8988T (cell line): Measurements from ENCODE around the gene KDM2A.

Source experiments
- DNase-seq: peaks from one replicate; pipeline ENCODE4 v3.0.0; 2011

The KDM2A gene

DNA sequence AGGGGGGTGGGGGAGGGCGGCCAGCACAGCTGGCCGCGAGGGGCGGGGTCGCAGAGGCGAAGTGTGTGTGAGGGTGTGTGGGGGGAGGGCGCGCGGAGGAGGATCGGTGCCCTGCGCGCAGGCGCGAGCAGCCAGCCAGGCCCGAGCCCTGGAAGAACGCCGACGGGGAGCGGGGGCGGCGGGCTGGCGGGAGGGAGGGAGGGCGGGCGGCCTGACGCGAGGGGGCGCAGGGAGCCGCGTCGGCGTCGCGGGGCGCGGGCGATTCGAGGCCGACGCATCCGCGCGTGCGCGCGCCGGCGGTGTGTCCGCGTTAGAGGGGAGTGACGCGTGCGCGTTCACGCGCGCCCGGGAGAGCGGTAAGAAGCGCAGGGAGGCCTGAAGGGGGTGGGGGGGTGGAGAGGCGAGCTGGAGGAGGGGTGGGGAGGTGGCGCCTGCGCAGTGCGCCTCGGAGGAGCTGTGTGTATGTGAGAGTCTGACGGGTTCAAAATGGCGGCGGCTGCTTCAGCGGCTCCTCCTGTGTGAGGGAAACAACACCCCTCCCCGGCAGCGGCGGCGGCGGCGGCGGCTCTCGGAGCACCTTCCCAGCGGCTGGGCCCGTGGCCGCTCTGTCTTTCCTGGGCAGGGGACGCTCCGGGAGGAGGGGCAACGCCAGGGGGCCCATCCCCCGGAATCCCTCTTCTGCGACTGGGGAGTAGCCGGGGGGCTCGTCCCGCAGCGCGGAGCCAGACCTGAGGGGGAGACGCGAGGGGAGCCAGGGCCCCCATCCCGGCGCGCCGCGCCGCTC is at the start of gene KDM2A:
Gene KDM2A, plus strand, starts transcription at position 463 of the 784 bp plus-strand sequence. CDS start 2,054 bp downstream, outside the sequence.
- DNase-seq = peak; percentile 100

DNA sequence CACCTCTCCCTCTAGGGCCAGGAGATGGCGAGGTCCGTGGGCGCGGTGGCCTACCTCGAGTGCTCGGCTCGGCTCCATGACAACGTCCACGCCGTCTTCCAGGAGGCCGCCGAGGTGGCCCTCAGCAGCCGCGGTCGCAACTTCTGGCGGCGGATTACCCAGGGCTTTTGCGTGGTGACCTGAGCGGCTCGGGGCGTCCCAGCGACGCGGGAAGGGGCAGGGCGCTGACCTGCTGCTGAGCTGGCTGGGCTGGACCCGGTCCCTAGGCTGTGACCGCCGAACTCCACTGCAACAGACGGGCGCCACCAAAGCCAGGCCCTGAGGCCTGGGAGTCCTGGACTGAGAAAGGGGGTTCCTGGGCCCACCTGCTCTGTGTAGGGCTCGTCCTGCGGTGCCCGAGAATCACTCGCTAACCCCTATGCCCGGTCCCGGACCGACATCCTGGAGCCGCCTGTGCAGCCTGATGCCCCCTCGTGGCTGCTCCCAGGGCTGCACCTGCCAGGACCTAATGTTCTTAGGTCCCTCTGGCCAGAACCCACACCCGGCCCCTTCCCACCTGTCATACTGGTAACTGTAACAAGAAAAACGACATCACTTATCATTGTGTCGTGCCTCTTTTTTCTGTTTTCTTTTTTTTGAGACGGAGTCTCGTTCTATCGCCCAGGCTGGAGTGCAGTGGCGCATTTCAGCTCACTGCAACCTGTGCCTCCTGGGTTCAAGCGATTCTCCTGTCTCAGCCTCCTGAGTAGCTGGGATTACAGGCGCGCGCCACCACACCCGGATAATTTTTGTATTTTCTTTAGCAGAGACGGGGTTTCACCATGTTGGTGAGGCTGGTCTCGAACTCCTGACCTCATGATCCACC is 47.4 kb upstream of the KDM2A start:
- peak; percentile 99 for DNase-seq

DNA sequence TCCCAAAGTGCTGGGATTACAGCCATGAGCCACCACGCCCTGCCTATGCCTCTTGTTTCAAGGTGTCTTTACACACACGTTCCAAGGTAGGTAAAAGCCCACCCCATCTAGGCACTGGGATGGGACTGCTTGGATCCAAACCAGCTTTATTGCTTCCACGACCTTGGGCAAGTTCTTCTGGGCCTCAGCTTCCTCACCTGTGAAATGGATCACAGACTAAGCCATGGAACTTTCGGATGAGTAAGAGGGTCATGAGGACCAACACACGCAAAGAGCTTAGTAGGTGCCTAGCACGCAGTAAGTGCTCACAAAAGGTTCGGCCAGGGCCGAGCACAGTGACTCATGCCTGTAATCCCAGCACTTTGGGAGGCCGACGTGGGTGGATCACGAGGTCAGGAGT is 46.8 kb upstream of the KDM2A start:
- DNase-seq = no peak

DNA sequence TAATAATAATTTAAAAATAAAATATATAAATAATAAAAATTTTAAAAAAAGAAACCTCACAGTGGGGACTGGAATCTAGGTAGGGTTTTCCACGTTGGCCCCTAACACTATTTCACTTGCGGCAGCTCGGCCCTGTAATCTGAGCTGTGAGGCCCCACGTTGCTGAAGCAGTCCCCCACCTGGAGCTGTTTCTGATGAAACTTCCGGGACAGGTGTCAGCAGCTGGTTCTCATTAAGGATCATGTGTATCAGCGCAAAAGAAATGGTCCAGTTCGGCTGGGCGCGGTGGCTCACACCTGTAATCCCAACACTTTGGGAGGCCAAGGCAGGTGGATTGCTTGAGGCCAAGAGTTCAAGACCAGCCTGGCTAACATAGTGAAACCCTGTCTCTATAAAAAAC is 45.2 kb upstream of the KDM2A start:
- no peak for DNase-seq

DNA sequence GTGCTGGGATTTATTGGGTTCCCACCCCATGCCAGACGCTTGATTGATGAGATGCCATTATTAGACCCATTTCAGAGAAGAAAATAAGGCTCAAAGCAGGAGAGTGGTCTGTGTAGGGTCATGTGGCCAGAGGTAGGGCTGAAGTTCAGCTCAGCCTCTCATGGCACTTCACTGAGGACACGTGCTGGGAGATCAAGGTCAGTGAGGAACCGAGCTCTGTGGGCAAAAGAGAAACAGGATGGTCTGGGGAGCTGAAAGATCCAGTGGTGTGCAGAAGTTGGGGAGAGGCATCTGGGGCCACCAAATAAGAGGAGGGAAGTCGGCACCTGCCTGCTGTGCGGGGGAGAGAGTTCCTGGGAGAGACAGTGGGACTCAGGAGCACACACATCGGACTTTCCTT is 42.9 kb upstream of the KDM2A start:
- DNase-seq = no peak

DNA sequence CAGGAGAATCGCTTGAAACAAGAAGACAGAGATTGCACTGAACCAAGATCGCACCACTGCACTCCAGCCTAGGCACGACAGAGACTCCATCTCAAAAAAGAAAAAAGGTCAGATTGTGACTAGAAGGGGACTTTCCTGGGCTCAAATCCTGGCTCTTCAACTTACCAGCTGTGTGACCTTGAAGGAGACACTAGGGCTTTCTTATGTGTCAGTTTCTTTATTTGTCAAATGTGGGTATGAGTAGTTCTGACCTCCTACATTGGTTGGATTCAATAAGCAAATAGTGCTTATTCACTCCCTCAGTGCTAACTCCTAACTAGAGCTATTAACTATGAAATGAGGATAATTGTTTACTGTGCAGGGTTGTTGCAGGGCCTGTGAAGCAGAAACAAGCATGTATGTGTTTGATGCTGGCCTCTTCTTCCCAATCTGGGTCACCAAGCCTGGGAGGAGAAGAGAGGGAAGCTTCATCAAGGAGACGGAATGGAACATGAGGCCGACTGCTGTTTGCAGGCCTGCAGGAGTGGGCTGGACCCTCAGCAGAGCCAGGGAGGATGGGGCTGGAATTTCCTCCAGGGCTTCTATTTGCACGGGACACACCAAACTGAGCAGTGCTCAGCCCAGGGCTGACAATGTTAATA is 39.9 kb upstream of the KDM2A start:
- DNase-seq = no peak

DNA sequence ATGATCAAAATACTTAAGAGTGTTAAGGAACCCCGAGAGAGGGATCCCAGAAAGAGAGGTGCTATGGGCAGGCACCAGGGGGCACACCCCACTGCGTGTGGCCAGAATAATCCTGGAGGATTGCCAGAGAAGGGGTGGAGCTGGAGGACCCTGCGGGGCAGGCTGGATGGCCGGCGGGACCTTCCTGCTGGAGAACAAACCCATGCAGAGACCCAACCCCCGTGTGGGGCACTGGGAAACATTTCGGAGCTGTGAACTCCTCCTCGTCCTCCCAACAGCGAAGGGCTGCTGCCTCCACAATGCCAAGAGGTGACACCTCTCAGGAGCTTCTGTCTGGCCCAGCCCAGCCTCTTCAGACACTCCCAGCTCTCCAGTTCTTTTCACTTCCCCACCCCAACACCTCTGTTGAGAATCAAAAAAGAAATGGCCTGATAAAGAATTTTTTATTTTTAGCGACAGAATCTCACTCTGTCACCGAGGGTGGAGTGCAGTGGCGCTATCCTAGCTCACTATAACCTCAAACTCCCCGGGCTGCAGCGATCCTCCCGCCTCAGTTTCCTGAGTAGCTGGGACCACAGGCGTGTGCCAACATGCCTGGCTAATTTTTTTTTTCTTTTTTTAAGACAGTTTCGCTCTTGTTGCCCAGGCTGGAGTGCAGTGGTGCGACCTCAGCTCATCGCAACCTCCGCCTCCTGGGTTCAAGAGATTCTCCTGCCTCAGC is 36.8 kb upstream of the KDM2A start:
- DNase-seq = peak; percentile 20

DNA sequence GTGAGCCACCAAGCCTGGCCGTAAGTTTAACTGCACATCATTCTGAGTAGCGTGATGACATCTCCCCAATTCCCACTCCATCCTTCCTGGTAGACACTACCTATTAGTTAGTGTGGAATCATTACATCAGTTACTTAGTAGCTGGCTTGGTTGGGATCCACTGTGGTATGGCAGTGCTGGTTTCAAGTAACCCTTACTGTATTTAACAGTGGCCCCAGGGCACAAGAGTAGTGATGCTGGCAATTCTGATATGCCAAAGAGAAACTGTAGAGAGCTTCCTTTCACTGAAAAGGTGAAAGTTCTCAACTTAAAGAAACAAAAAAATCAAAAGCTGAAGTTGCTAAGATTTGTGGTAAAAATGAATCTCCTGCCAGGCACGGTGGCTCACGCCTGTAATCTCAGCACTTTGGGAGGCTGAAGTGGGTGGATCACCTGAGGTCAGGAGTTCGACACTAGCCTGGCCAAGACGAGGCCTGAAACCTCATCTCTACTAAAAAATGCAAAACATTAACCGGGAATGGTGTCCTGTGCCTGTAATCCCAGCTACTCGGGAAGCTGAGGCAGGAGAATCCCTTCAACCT is 35.2 kb upstream of the KDM2A start:
- no peak for DNase-seq

DNA sequence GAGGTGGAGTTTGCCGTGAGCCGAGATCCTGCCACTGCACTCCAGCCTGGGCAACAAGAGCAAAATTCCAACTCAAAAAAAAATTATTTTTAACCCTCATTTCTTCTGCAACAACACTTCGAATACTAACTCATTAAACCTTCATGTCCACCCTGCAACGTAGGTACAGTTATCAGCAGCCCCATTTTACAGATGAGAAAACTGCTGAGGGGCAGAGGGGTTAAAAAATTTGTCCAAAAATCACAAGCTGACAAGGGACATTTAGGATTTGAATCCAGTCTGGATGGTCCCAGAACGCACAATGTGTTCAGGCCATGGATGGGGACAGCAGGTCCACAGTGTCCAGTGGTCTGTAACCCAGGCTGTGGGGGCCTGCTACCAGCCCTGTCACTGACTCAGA is 33.4 kb upstream of the KDM2A start:
- DNase-seq = no peak

DNA sequence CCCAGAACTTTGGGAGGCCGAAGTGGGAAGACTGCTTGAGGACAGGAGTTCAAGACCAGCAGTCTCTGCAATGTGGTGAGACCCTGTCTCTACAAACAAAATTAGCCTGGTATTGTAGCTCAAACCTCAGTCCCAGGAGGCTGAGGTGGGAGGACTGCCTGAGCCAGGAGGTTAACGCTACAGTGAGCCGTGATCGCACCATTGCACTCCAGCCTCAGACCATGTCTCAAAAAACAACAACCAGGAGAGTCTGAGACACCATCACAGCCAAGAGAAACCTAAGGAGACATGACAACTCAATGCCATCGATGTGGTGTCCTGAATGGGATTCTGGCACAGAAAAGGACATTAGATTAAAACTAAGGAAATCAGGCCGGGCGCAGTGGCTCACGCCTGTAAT is 28.3 kb upstream of the KDM2A start:
- no peak for DNase-seq

DNA sequence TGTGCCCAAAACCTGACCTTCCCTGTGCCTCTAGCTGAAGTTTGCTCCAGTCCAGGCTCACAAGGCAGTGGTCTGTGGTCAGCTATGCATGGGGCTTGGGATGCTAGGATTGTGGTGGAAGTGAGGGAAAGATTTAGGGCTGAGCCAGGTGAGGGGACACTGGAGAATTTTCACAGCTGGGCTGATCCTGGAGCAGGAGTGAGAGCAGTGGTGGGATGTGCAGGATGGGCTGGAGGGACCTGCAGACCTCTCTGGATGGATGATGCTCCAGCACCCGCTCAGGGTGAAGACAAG is 23.9 kb upstream of the KDM2A start:
- DNase-seq = no peak

DNA sequence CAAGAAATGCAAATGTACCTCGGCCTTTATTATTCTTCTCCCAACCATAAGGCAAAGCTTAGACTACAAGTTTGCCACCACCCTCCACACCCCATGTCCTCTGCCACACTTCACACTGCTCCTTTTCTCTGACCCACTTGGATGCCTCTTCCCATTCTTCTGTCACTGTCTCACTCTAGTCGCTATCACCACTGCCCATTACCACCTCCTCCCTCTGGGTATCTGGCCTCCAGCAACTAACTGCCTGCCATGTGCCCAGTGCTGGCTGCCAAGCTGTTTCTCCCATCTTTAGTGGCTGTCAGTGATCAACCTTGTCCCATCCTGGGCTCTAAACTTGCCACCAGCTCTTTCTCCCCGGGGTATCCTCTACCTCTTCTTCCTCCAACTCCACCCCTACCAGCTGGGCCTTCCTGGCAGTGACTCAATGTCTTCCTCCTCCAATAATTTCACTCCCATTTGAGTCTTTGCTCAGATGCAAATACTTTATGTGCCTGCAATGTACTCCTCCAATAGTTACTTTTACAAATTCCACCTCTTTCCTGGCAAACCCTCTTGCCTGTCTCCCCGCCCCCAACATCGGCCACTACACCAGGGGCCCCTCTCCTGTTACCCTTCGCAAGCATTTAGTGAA is 20.1 kb upstream of the KDM2A start:
- no peak for DNase-seq

DNA sequence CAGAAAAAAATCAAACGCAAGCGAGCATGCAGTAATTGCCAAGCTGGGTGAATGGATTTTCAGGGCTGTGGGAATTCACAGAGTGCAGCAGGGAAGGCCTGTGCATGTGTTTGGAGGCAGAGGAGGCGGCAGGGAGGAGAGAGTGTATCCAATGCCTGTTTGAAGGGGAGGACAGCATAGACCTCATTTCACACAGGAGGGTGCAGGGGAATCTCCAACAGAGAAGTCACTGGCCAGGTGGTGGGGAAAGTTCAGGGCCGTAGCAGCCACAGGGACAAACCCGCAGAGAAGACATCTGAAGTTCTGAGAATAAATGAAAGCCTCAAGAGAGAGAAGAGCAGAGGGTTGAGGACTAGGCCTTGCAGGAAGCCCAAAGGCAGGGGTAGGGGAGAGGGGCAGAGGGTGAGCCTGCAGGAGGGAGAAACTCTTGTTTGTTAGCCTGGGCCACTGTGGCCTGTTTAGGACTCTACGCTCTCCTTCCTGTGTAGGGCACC is 19.2 kb upstream of the KDM2A start:
- DNase-seq = no peak

DNA sequence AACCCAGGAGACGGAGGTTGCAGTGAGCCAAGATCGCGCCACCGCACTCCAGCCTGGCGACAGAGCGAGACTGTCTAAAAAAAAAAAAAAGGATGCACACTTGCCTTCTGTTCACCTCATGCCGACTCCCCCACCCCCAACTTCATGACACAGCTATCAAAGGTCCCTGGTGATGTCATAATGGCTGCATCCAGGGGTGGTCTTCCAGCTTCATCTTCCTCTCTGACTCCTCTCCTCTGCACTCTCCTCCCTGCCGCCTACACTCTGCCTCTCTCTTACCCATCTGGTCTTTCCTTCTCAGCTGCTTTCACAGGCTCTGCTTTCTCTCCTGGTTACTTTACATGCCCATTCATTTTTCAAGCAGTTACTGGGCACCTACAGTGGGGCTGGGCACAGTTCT is 16.4 kb upstream of the KDM2A start:
- DNase-seq = no peak

DNA sequence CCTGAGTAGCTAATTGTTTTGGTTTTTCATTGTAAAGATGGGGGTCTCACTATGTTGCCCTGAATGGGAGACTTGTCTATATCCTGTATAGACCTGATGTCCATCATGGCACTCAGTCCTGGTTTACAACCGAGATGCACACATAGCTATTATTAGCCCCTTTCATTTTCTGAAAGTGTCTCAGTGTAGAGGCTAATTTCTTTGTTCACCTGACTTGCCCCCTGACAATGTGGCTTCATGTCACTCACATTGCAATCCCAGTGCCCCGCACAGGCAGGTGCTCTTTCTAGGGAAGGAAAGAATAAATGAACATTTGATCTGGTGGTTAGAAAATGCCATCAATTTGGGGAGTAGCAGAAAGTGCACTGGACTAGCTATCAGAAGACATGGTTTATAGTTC is 13.1 kb upstream of the KDM2A start:
- DNase-seq = no peak

DNA sequence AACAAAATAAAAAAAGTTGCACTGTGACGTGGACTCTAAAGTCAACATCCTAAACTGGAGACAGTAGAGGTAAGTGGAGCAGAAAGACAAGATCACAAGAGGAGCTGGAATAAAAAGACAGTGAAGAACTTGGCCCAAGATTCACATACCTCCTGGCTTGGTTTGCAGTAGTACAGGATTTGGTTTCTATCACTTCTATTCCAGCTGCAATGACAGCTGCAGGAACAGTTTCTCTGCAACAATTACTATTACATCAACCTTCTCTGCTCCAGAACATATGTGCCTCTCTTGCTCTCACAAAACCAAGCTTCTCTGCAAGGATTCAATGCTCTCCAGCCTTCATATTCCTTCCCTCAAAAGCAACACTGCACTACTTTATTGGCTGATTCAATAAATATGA is 7.8 kb upstream of the KDM2A start:
- no peak for DNase-seq

DNA sequence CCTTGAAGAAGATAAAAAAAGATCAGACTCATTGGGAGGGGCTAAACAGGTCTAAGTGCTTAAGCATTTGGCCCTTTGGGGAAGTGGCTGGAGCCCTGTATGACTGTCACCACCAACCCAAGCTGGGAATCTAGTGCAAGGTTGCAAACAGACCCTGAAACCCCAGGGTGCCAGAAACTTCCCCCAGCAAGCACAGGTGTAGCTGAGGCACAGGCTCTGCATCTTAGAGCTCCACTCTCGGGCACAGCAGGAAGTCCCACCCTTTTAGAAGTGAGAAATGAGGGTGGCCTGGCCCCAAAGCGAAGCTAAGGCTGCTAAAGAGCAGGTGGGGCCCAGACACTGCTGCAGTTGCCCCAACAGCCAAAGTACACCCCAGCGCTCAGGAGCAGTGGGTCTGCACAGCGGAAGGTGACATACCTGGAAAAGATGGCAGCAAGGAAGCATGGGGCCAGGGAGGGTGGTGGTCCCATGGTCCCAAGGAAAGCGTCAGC is 5.8 kb upstream of the KDM2A start:
- no peak for DNase-seq

DNA sequence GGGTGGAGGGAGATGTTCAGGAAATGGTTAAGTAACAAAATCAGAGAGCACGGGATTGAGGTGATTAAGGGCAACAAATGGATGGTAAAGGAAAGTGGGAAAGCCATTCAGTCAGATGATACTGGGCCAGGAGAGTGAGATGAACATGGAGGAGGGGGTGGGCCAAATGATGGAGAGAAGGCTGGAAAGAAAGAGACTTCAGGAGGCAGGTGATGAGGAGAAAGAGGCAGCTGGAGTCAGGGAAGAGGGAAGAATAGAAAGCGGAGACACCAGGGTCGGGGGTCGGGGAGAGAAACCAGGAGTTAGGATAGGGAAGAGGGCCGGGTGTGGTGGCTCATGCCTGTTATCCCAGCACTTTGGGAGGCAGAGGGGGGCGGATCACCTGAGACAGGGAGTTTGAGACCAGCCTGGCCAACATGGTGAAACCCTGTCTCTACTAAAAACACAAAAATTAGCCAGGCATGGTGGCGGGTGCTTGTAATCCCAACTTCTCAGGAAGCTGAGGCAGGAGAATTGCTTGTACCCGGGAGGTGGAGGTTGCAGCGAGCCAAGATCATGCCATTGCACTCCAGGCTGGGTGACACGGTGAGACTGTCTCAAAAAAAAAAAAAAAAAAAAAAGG is 4.7 kb upstream of the KDM2A start:
- no peak for DNase-seq

DNA sequence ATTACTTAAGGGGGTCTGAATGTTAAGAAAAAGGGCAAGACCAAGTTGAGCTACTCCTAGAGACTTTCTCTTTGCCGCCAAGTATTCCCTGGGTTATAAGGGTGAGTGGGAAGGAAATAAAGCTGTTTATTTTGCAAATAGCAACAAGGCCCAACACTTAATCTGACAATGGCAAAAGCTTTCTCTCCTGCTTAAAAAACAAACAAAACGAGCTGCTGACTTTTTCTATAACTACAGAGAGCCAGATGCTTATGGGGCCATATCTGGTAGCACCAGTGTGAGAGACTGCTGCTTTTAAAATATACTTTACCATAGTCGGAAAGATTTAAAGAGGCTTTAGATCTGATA is 2.3 kb upstream of the KDM2A start:
- no peak for DNase-seq

DNA sequence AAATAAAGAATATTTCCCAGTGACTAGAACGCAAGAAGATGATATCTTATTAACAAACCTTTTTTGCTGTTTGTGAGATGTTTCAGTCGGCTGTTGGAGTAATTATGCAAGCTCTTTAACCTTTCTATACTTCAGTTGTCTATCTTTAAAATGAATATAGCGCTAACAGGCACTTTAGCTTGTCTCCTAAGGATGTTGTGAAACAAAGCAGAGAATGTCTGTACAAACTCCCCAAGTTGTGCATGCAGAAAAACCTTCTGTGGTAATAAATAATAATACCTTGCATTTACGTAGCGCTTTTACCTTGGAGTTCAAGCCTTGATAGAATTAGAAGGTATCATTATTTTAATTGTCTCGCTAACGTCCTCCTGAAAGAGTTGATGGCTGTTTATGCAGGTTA is 1.9 kb upstream of the KDM2A start:
- DNase-seq = no peak

DNA sequence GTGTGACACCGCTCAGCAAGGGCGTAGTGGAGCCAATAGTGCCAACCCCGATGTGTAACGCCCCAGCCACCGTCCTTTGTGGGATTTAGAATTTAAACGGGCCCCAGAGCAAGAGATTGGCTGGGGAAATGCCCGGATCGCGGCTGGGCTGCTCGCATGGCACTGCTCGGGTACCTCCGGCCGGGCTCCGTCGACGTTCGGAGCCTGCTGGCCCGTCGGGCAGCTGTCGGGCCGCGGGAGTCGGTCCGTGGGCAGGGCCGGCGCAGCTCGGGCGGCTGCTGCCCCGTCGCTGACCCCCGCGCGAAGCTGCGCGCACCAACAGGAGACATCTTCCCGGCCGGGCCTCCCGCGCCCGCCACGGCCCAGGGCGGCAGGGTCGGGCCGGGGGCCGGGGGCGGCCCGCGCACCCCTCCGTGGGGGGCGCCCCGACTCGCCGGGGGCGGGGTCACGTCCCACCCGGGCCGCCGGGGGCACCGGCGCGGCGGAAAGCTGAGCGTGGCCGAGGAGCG is 1.3 kb upstream of the KDM2A start:
- no peak for DNase-seq
